HTERT RPE-1 (cell line): Measurements from ENCODE around the gene ADM5.

Experiments
- in situ Hi-C: fragments of 300-500 bp; cut with MboI; formaldehyde crosslinking; loops from 4 replicates; pipeline ENCODE4 v1.14.3; 2020; ENCODE audit warnings: low sequenced_read_pairs

Gene ADM5

GRCh38 chr19:49679771-49680413 is 9.5 kb upstream of the ADM5 start:
- in situ Hi-C loops = no loop called here

GRCh38 chr19:49680421-49681351 is 8.7 kb upstream of the ADM5 start:
- in situ Hi-C loops = no loop called here

- in situ Hi-C loops = no loop called here
Measured at GRCh38 chr19:49681830-49682229, 7.6 kb upstream of the ADM5 start.

GRCh38 chr19:49682274-49682673 is 7.1 kb upstream of the ADM5 start:
- in situ Hi-C loops = no loop called here

GRCh38 chr19:49683814-49684250 is 5.6 kb upstream of the ADM5 start:
- in situ Hi-C loops = no loop called here

GRCh38 chr19:49684251-49684982 is 5.0 kb upstream of the ADM5 start:
- in situ Hi-C loops = no loop called here

GRCh38 chr19:49684983-49685553 is 4.3 kb upstream of the ADM5 start:
- in situ Hi-C loops = no loop called here

- in situ Hi-C loops = no loop called here
Measured at GRCh38 chr19:49685845-49686332, 3.5 kb upstream of the ADM5 start.

GRCh38 chr19:49686503-49687088 is 2.8 kb upstream of the ADM5 start:
- in situ Hi-C loops = no loop called here

- in situ Hi-C loops = no loop called here
Measured at GRCh38 chr19:49687150-49687549, 2.2 kb upstream of the ADM5 start.

- in situ Hi-C loops = no loop called here
Measured at GRCh38 chr19:49687566-49688316, 1.7 kb upstream of the ADM5 start.

- in situ Hi-C loops = no loop called here
Measured at GRCh38 chr19:49688531-49689132, 762 bp upstream of the ADM5 start.

GRCh38 chr19:49690079-49690655 is 773 bp downstream of the ADM5 start:
- in situ Hi-C loops = no loop called here

- in situ Hi-C loops = no loop called here
Measured at GRCh38 chr19:49690656-49691242, 1.4 kb downstream of the ADM5 start, which contains the start of gene CPT1C. TSS of gene CPT1C (plus strand) at chr19:49691116. CDS start at chr19:49692253, 1,137 bp downstream.

GRCh38 chr19:49691243-49692146 is 2.1 kb downstream of the ADM5 start:
- in situ Hi-C loops = no loop called here

GRCh38 chr19:49692147-49692506 is 2.7 kb downstream of the ADM5 start:
- in situ Hi-C loops = no loop called here

GRCh38 chr19:49696115-49696514 is 6.7 kb downstream of the ADM5 start:
- in situ Hi-C loops = no loop called here

GRCh38 chr19:49696865-49697264 is 7.5 kb downstream of the ADM5 start:
- in situ Hi-C loops = no loop called here
